ENCODE data around the gene TBC1D10B. TPM values are rescaled to one million over a fixed set of nuclear protein-coding genes. Genes with fewer than 3 reads are reported as not detected.

Gene TBC1D10B
- total and polyA plus RNA-seq, 2 of the 8 experiments (the other 6 are each of a cell fraction or from before 2014, with no cell fraction given), result 15.4 to 28.6 TPM

- TF ChIP-seq CTCF (IDR thresholded peaks at IDR 0.05; ENCODE audit: control extremely low read depth in 1 of 3, insufficient read depth in 1 of 3, low read depth in 1 of 3, low read length in 3 of 3) (peak in 1 of 3 experiments; percentile 4; a peak in 1 of 4 replicates), TBP (IDR thresholded peaks at IDR 0.05; ENCODE audit: low read depth, low read length) (no peak), POU5F1 (IDR thresholded peaks at IDR 0.05; ENCODE audit: low read depth, low read length) (no peak), GABPA (IDR thresholded peaks at IDR 0.05; ENCODE audit: borderline replicate concordance, insufficient read depth, low read length) (no peak)
Observed at GRCh38 chr16:30369938-30370455, 297 bp downstream of the TBC1D10B start (continued).
